CD8-positive, alpha-beta memory T cell (primary cell): ENCODE results near the gene SPNS2. TPM values are rescaled to one million over a fixed set of nuclear protein-coding genes. Genes with fewer than 3 reads are reported as not detected.
"Not testable (repeated sequence)": the region's sequence is repeated elsewhere in the genome, so short reads cannot be mapped to it uniquely, and the experiment has no call there.

Source experiments
- CTCF ChIA-PET: fragments of 350-600 bp; sonication (Branson Sonifier 250); formaldehyde crosslinking; loops from one replicate; lab custom pipeline; 2021; ENCODE audit warnings: antibody characterized with exemption; lab: Charles Lee
- POLR2A ChIA-PET: fragments of 350-600 bp; sonication (Branson Sonifier 250); formaldehyde crosslinking; loops from one replicate; lab custom pipeline; 2021; ENCODE audit warnings: antibody characterized with exemption; lab: Charles Lee
- DNase-seq, 5 donors: peaks; one replicate each; pipeline versions ENCODE4 v3.0.0 to v3.0.0-alpha.2; 2020 to 2022; ENCODE audit warnings: mixed read lengths in 1 of 5
- H3K27ac ChIP-seq: one replicate; pipeline ENCODE4 v1.7.0; 2013; ENCODE audit warnings: low read depth, mild to moderate bottlenecking, low read length, moderate library complexity
- H3K27me3 ChIP-seq: 2 replicates; pipeline ENCODE4 v1.7.0; 2013; ENCODE audit warnings: low read length, mild to moderate bottlenecking; ENCODE audit not compliant: insufficient read depth, poor library complexity, severe bottlenecking
- H3K36me3 ChIP-seq: 2 replicates; pipeline ENCODE4 v1.7.0; 2013; ENCODE audit warnings: mild to moderate bottlenecking, low read length, moderate library complexity; ENCODE audit not compliant: insufficient read depth
- H3K4me1 ChIP-seq: 2 replicates; pipeline ENCODE4 v1.7.0; 2013; ENCODE audit warnings: mild to moderate bottlenecking, low read length, moderate library complexity; ENCODE audit not compliant: insufficient read depth
- H3K4me3 ChIP-seq: 2 replicates; pipeline ENCODE4 v1.7.0; 2013; ENCODE audit warnings: mild to moderate bottlenecking, low read length
- H3K9me3 ChIP-seq: 2 replicates; pipeline ENCODE4 v1.7.0; 2013; ENCODE audit warnings: mild to moderate bottlenecking, low read length
- H3K27ac Mint-ChIP-seq, 8 donors: one replicate each; pipeline ENCODE4 v1.8.0; 2020 to 2021; ENCODE audit warnings: mixed read lengths in 8 of 8, mild to moderate bottlenecking in 6 of 8, inconsistent platforms in 3 of 8, moderate library complexity in 3 of 8
- H3K27me3 Mint-ChIP-seq, 2 donors: one replicate each; pipeline ENCODE4 v1.8.0; 2020 to 2021; ENCODE audit warnings: mixed read lengths in 2 of 2, mild to moderate bottlenecking in 1 of 2, moderate library complexity in 1 of 2
- H3K36me3 Mint-ChIP-seq, 3 donors: one replicate each; pipeline ENCODE4 v1.8.0; 2020 to 2021; ENCODE audit warnings: mixed read lengths in 3 of 3, inconsistent platforms in 1 of 3, mild to moderate bottlenecking in 1 of 3
- H3K4me1 Mint-ChIP-seq, 3 donors: one replicate each; pipeline ENCODE4 v1.8.0; 2020 to 2021; ENCODE audit warnings: mixed read lengths in 3 of 3, inconsistent platforms in 1 of 3, mild to moderate bottlenecking in 1 of 3
- H3K4me3 Mint-ChIP-seq, 7 donors: one replicate each; pipeline ENCODE4 v1.8.0; 2020 to 2021; ENCODE audit warnings: mixed read lengths in 7 of 7, mild to moderate bottlenecking in 6 of 7, moderate library complexity in 4 of 7, inconsistent platforms in 2 of 7
- H3K9me3 Mint-ChIP-seq, 5 donors: one replicate each; pipeline ENCODE4 v1.8.0; 2020 to 2022; ENCODE audit warnings: mixed read lengths in 5 of 5, mild to moderate bottlenecking in 3 of 5, moderate library complexity in 2 of 5, inconsistent platforms in 1 of 5
- polyA plus RNA-seq: library from polyadenylated mRNA; unstranded; fragments of 300-500 nt; fragmentation: Illumina TruSeq; gene quantifications from one replicate; pipeline ENCODE4 v1.2.3, GENCODE V29; 2021
- total RNA-seq, 2 experiments: library from RNA; stranded (reverse); gene quantifications; one replicate each; pipeline ENCODE4 v1.2.3, GENCODE V29; 2021

The SPNS2 gene
- total and polyA plus RNA-seq, 3 experiments from 2014 or later: 0.10 to 0.50 (median 0.49) TPM

GRCh38 chr17:4572131-4572530, 73.5 kb downstream of the SPNS2 start:
- ChIA-PET CTCF (no interaction called here), POLR2A (no interaction called here)
- DNase-seq: no peak
- Mint-ChIP-seq H3K36me3 (no peaks in the 10 kb centered on the region), H3K4me3 (no peak overlapping the region), H3K9me3 (no peaks in the 10 kb centered on the region), H3K4me1 (peaks cover 3 to 12% (median 10%) of the 10 kb centered on the region in 3 donors), H3K27me3 (peaks cover 0 to 5% of the 10 kb centered on the region in 2 donors), H3K27ac (peak overlapping the region in 1 of 8 donors; percentile 47)
- H3K4me1 ChIP-seq: no peaks in the 10 kb centered on the region
- no peaks in the 10 kb centered on the region for H3K36me3 ChIP-seq
- H3K4me3 ChIP-seq: no peak overlapping the region
- H3K9me3 ChIP-seq: no peaks in the 10 kb centered on the region
- H3K27ac ChIP-seq: no peak overlapping the region
- no peaks in the 10 kb centered on the region for H3K27me3 ChIP-seq

DNA sequence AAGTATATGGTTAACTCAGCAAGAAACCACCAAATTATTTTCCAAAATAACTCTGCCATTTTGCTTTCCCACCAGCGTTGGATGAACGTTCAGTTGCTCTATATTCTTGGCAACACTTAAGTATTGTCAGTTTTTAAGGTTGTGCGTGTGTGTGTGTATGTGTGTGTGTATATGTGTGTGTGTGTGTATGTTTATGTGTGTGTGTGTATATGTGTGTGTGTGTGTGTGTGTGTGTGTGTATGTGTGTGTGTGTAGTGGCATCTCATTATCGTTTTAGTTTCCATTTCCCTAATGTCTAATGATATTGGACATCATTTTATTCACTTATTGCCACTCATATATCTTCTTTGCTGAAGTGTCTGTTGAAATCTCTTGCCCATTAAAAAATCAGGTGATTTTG, 74.4 kb downstream of the SPNS2 start:
- no peak overlapping the region for H3K4me3 ChIP-seq
- H3K27ac ChIP-seq: no peak overlapping the region
- Mint-ChIP-seq H3K36me3 (no peaks in the 10 kb centered on the region), H3K9me3 (no peaks in the 10 kb centered on the region), H3K4me3 (no peak overlapping the region), H3K27ac (peak overlapping the region in 2 of 8 donors; percentile 26 to 42), H3K4me1 (peaks cover 3 to 12% (median 10%) of the 10 kb centered on the region in 3 donors), H3K27me3 (peaks cover 0 to 5% of the 10 kb centered on the region in 2 donors)
- H3K9me3 ChIP-seq: no peaks in the 10 kb centered on the region
- H3K27me3 ChIP-seq: no peaks in the 10 kb centered on the region
- POLR2A ChIA-PET: no interaction called here
- no peaks in the 10 kb centered on the region for H3K36me3 ChIP-seq
- H3K4me1 ChIP-seq: no peaks in the 10 kb centered on the region
- CTCF ChIA-PET: interaction anchor here (1.3 kb wide), 1 partner anchor 22 kb away, joined by 5 read pairs; no protein-coding TSS in a partner anchor
- no peak for DNase-seq

GRCh38 chr17:4573669-4574068, 75.0 kb downstream of the SPNS2 start:
- no peak overlapping the region for H3K4me3 Mint-ChIP-seq
- Histone ChIP-seq H3K27me3 (no peaks in the 10 kb centered on the region), H3K4me3 (no peak overlapping the region), H3K36me3 (no peaks in the 10 kb centered on the region), H3K9me3 (no peaks in the 10 kb centered on the region), H3K4me1 (no peaks in the 10 kb centered on the region), H3K27ac (no peak overlapping the region)
- DNase-seq: peak in 2 of 5 donors; percentile 8 to 71
- ChIA-PET POLR2A (no interaction called here), CTCF (interaction anchor here (1.3 to 1.7 kb wide), 2 partner anchors 21 to 30 kb away, joined by 4 to 5 read pairs; no protein-coding TSS in a partner anchor)
- peaks cover 3 to 12% (median 10%) of the 10 kb centered on the region in 3 donors for H3K4me1 Mint-ChIP-seq
- peaks cover 0 to 5% of the 10 kb centered on the region in 2 donors for H3K27me3 Mint-ChIP-seq
- no peaks in the 10 kb centered on the region for H3K9me3 Mint-ChIP-seq
- H3K36me3 Mint-ChIP-seq: no peaks in the 10 kb centered on the region
- peak overlapping the region in 4 of 8 donors; percentile 9 to 42 (median 21) for H3K27ac Mint-ChIP-seq

DNA sequence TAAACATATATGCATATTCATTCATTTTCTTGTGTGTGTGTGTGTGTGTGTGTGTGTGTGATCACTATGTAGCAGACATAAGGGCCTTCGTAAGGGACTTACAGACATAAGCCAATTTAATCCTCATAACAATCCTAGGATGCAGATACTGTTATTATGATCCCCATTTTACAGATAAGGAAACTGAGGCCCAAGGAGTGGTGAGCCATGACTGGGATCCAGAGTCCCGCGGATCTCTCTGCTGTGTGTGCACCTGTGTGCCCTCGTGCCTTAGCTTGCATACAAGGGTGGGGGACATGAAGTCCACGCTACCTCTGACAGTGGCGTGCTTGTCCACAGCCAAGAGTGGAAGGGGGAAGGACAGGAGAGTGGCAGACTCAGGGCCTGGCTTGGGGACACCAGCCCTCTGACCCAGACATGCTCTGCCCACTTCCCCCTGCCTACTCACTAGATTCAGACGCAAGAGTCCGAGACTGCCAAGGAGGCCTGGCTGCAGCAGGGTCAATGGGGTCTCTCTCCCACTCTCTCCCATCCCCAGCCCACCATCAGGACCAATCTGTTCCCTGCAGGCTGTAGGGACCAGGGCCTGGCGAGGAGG, 75.9 kb downstream of the SPNS2 start:
- no peaks in the 10 kb centered on the region for H3K36me3 ChIP-seq
- CTCF ChIA-PET: interaction anchor here (1.3 to 1.7 kb wide), 2 partner anchors 21 to 30 kb away, joined by 4 to 5 read pairs; no protein-coding TSS in a partner anchor
- no peaks in the 10 kb centered on the region for H3K36me3 Mint-ChIP-seq
- no peaks in the 10 kb centered on the region for H3K9me3 ChIP-seq
- H3K27me3 ChIP-seq: no peaks in the 10 kb centered on the region
- H3K4me1 Mint-ChIP-seq: peaks cover 3 to 12% (median 10%) of the 10 kb centered on the region in 3 donors
- no peak overlapping the region for H3K27ac Mint-ChIP-seq
- DNase-seq: no peak
- no peaks in the 10 kb centered on the region for H3K9me3 Mint-ChIP-seq
- H3K27me3 Mint-ChIP-seq: peaks cover 0 to 5% of the 10 kb centered on the region in 2 donors
- no peak overlapping the region for H3K27ac ChIP-seq
- H3K4me3 Mint-ChIP-seq: no peak overlapping the region
- H3K4me3 ChIP-seq: no peak overlapping the region
- POLR2A ChIA-PET: no interaction called here
- H3K4me1 ChIP-seq: no peaks in the 10 kb centered on the region

- Mint-ChIP-seq H3K4me3 (no peak overlapping the region), H3K27ac (peak overlapping the region in 1 of 8 donors; percentile 1), H3K36me3 (no peaks in the 10 kb centered on the region), H3K4me1 (peaks cover 3 to 12% (median 10%) of the 10 kb centered on the region in 3 donors), H3K9me3 (no peaks in the 10 kb centered on the region), H3K27me3 (peaks cover 0 to 3% of the 10 kb centered on the region in 2 donors)
- Histone ChIP-seq H3K9me3 (no peaks in the 10 kb centered on the region), H3K36me3 (no peaks in the 10 kb centered on the region), H3K27ac (no peak overlapping the region), H3K27me3 (no peaks in the 10 kb centered on the region), H3K4me3 (no peak overlapping the region), H3K4me1 (no peaks in the 10 kb centered on the region)
- ChIA-PET CTCF (interaction anchor here (1.4 kb wide), 1 partner anchor 192 kb away, joined by 3 read pairs; no protein-coding TSS in a partner anchor), POLR2A (no interaction called here)
- DNase-seq: no peak
Measured at GRCh38 chr17:4576161-4576558, 77.5 kb downstream of the SPNS2 start.

DNA sequence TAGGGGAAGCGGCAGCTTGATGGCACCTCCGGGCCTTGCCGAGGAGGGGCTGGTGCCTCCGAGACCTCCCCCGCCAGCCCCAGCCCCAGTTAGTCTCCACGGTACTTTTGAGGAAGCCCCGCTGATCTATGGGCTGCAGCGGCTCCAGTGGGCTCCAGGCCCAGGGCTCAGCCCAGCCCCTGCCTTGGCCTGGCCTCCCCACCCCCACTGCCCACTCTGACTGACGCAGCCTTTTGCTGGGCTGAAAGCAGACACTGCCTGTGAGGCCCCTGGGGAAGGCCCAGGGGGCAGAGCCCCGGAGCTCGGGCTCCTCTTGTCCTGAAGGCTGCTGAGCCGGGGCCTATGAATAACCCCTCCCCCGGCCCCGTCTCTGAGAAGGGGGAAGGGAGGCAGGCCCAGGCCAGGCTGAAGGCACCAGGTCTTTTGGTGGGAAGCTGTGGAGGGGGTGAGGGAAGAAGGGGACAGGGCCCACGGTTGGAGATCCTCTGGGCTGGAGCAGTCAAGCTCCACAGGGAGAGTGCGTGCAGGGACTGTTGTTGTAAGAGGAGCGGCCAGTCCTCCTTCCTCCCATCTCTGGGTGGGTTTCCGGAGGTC, 78.1 kb downstream of the SPNS2 start:
- ChIA-PET CTCF (interaction anchor here (1.0 to 1.4 kb wide), 2 partner anchors 9 to 193 kb away, joined by 3 read pairs; no protein-coding TSS in a partner anchor), POLR2A (no interaction called here)
- H3K27ac ChIP-seq: no peak overlapping the region
- H3K4me1 ChIP-seq: no peaks in the 10 kb centered on the region
- Mint-ChIP-seq H3K4me3 (no peak overlapping the region), H3K4me1 (peaks cover 3 to 12% (median 10%) of the 10 kb centered on the region in 3 donors), H3K27ac (no peak overlapping the region), H3K9me3 (no peaks in the 10 kb centered on the region), H3K36me3 (no peaks in the 10 kb centered on the region), H3K27me3 (peaks cover 4 to 8% of the 10 kb centered on the region in 2 donors)
- no peak for DNase-seq
- no peak overlapping the region for H3K4me3 ChIP-seq
- no peaks in the 10 kb centered on the region for H3K9me3 ChIP-seq
- H3K27me3 ChIP-seq: no peaks in the 10 kb centered on the region
- H3K36me3 ChIP-seq: no peaks in the 10 kb centered on the region

- no peak overlapping the region for H3K4me3 ChIP-seq
- Mint-ChIP-seq H3K9me3 (no peaks in the 10 kb centered on the region), H3K27me3 (peaks cover 5 to 14% of the 10 kb centered on the region in 2 donors), H3K27ac (no peak overlapping the region), H3K36me3 (no peaks in the 10 kb centered on the region), H3K4me3 (no peak overlapping the region), H3K4me1 (peaks cover 3 to 12% (median 10%) of the 10 kb centered on the region in 3 donors)
- no peak for DNase-seq
- no peaks in the 10 kb centered on the region for H3K36me3 ChIP-seq
- peaks cover 3% of the 10 kb centered on the region for H3K27me3 ChIP-seq
- H3K4me1 ChIP-seq: no peaks in the 10 kb centered on the region
- POLR2A ChIA-PET: interaction anchor here (0.6 kb wide), 1 partner anchor 9 kb away, joined by 3 read pairs; no protein-coding TSS in a partner anchor
- CTCF ChIA-PET: interaction anchor here (1.0 to 1.4 kb wide), 2 partner anchors 10 to 194 kb away, joined by 3 read pairs; no protein-coding TSS in a partner anchor
- no peak overlapping the region for H3K27ac ChIP-seq
- H3K9me3 ChIP-seq: no peaks in the 10 kb centered on the region
Measured at GRCh38 chr17:4577386-4577993, 78.8 kb downstream of the SPNS2 start.

- H3K36me3 Mint-ChIP-seq, CTCF ChIA-PET, H3K4me1 ChIP-seq, H3K9me3 ChIP-seq, H3K27ac Mint-ChIP-seq, H3K4me3 Mint-ChIP-seq, H3K27ac ChIP-seq, DNase-seq, H3K9me3 Mint-ChIP-seq, POLR2A ChIA-PET, H3K27me3 ChIP-seq, H3K36me3 ChIP-seq, H3K4me3 ChIP-seq: not testable (repeated sequence)
- peaks cover 13 to 22% of the 10 kb centered on the region in 2 donors for H3K27me3 Mint-ChIP-seq
- H3K4me1 Mint-ChIP-seq: peaks cover 3 to 12% (median 8%) of the 10 kb centered on the region in 3 donors
Measured at GRCh38 chr17:4578349-4578748, 79.7 kb downstream of the SPNS2 start.
